CD1c-positive myeloid dendritic cell (primary cell): ENCODE measurements around the gene GUCD1.

Experiments used
- DNase-seq: peaks from one replicate; pipeline ENCODE4 v3.0.0-alpha.2; 2016; ENCODE audit errors: extremely low spot score

The GUCD1 gene

DNA sequence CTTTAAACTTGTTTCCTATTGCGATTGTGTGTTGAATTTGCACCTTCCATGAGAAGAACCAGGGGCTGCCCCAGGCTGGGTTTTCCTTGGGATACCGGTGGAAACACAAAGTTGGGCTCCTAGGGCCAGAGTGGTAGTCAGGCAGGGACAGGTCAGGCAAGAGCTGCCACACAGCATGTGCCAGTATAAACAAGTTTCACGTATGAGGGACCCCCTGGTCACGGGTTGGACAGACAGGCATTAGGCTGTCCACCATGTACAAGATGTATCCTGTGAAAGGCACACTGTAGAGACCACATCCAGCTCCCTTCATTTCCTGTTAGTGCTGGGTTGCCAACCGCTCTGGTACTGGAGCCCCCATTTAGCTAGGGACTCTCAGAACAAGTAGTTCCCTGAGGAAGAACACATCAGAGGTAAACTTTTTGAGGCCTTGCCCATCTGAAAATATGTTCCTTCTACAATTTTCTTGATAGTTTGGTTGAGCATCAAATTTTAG, 51.0 kb downstream of the GUCD1 start:
- DNase-seq, result no peak

DNA sequence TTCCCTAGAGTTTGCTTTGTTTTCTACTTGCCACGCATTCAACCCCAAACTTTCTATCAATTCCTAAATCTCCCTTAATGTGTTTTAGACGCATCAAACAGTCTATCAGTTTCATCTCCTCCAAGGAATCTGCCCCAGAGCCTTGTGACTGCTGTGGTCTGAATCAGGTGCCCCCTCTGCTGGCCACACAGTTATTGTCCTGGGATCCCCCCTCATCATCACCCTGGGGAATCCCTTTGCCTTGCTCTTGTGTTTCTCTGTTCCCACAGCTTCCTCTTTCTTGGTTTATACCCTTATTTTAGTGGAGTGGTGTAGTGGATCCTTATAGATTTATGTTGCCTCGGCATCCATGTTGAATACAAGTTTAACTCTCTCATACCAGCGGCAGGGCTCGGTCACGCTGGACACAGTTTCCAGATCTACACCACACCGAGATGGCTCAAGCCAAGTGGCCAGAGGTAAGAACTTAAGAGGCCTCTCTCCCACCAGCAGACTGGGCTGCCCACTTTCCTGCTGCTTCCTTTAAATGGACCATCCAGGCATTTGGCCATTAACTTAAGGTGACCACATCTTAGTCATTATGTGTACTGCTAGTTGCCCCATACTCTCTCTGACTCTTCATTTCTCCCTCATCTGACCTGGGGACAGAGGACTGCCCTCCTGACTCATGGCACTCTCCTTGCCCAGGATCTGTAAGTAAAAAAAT, 51.6 kb downstream of the GUCD1 start:
- DNase-seq, result peak; percentile 86

- DNase-seq, result no peak
These were observed 52.4 kb downstream of the GUCD1 start for GRCh38 chr22:24502541-24502940.

GRCh38 chr22:24502034-24502433, 52.9 kb downstream of the GUCD1 start:
- DNase-seq, result no peak

- DNase-seq, result no peak
These were observed 53.5 kb downstream of the GUCD1 start for GRCh38 chr22:24501301-24502005.

DNA sequence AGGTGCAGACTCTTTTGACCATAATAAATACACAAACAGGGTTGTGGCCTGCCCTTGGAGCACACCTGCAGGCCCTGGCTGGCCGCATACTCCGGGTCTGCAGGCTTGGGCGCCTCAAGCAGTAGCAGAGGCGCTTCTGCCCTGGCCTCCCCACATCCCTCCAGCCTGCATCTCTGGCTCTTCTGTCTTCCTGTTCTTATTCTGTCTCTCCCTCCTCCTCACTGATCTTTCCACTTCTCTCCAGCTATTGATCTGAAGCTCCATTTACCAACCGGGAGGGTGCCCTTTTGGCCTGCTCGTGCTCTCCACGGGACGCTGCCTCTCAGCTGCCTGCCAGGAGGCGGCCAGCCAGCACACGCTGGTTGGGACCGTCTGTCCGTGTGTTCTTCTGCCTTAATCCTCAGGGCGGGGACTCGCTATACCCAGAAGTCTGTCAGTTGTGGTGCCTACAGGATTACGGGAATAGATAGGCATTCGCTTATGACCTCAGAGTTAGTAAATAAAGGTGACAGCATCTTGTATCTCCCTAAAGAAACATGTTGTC, 54.6 kb downstream of the GUCD1 start:
- DNase-seq, result no peak

GRCh38 chr22:24499706-24500276, 55.1 kb downstream of the GUCD1 start:
- no peak for DNase-seq

- no peak for DNase-seq
These were observed 56.1 kb downstream of the GUCD1 start for GRCh38 chr22:24498824-24499223.

DNA sequence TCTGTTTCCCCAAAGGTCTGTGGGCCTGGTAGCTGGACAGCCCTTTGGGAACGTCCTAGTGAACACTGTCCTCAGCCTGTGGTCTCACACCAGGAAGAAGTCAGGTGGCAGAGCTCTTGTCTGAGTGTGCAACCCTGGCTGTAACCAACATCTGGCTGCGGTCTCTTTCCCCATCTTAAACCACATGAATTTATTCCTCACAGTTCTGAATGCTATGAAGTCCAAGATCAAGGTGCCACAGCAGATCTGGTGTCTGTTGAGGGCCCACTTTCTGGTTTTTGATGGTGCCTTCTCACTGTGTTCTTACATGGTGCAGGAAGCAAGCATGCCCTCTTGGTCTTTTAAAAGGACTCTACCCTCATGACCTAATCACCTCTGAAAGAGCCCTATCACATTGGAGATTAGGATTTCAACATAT, 57.1 kb downstream of the GUCD1 start:
- DNase-seq, result no peak

GRCh38 chr22:24496661-24497060, 58.3 kb downstream of the GUCD1 start:
- DNase-seq, result no peak

GRCh38 chr22:24496234-24496633, 58.7 kb downstream of the GUCD1 start:
- no peak for DNase-seq

GRCh38 chr22:24495365-24495675, 59.6 kb downstream of the GUCD1 start:
- DNase-seq, result no peak

DNA sequence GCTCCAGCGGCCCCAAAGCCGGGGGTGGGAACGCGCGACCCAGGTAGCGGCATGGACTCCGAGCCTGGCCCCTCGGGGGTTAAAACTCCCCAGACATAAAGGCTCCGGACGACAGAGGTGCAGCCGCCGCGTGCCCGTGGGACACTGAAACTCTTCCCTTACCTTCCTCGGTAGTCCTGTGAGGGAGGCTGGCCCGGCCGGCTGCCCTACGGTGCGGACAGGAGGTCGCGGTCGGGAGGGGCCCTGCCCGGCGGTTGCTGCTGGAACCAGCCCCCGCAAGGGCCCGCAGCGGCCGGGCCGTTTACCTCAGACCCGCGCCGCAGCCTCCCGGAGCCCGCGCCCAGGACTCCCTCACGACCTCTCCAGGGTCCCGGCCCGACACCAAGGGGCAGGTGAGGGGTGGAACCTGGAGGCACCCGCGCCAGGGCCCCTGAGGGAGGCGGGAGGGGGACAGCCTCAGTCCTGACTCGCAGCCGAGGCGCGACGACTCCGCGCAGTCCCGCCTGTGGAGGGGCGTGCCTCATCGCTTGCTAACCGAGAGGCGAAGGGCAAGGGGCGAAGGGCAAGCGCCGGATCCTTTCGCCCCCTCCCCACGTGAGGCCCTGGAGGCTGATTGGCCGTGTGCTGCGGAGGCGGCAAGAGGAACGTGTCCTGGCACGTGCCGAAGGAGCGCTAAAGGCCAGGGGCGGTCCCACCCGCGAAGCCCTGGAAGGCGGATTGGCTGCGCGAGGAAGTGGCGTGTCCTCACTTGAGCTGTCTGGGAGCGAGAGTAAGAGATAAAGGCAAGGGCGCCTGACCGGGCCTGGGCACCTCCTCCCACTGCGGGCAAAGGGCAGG, 60.2 kb downstream of the GUCD1 start, which contains the start of gene UPB1:
TSS of gene UPB1 (plus strand) at position 805 of the 837 bp plus-strand sequence. CDS start 72 bp downstream, outside the sequence.
- no peak for DNase-seq

DNA sequence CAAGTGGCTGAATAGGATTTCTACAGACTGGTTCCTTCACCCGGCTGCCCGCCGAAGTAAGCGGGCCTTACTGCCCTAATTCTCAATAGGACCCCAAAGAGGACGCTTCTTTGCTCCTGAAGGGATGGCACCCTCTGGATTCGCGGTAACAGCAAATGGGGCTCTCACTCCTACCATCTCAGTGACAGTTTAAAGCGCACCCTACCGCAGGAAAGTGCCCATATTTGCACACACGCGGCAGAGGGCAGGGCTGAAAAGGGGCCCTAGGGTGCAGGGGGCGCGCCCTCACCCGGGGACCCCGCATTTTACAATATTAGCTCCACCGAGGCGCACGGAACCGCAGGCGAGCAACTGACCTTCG, 60.8 kb downstream of the GUCD1 start:
- DNase-seq, result no peak

- DNase-seq, result no peak
These were observed 62.5 kb downstream of the GUCD1 start for GRCh38 chr22:24492391-24492790.
